OCI-LY1 (cell line): ENCODE results near the gene ANO2.
"Not testable (repeated sequence)": the region's sequence is repeated elsewhere in the genome, so short reads cannot be mapped to it uniquely, and the experiment has no call there.

Experiments used
- H2AFZ ChIP-seq: fragments of 200-600 bp; sonication (generic), shearing (Covaris generic); 2 replicates; pipeline ENCODE4 v1.6.0; 2014; ENCODE audit warnings: antibody characterized with exemption, mild to moderate bottlenecking, low read length
- H3F3A ChIP-seq: fragments of 200-600 bp; sonication (generic), shearing (Covaris generic); 2 replicates; pipeline ENCODE4 v1.6.0; 2014; ENCODE audit warnings: mild to moderate bottlenecking, antibody characterized with exemption, low read length, moderate library complexity; ENCODE audit not compliant: insufficient read depth
- H3K27ac ChIP-seq: fragments of 200-600 bp; sonication (generic); 2 replicates; pipeline ENCODE4 v1.5.1; 2014; ENCODE audit warnings: low read length, mixed run types, mild to moderate bottlenecking, low read depth; ENCODE audit not compliant: poor library complexity, severe bottlenecking
- H3K27me3 ChIP-seq: fragments of 200-600 bp; sonication (generic); 2 replicates; pipeline ENCODE4 v1.6.0; 2014; ENCODE audit warnings: antibody characterized with exemption, mild to moderate bottlenecking, low read length, moderate library complexity; ENCODE audit not compliant: insufficient read depth
- H3K36me3 ChIP-seq: fragments of 200-600 bp; sonication (generic); 2 replicates; pipeline ENCODE4 v1.6.1; 2014; ENCODE audit warnings: mild to moderate bottlenecking, antibody characterized with exemption, low read length, moderate library complexity, mixed read lengths; ENCODE audit not compliant: insufficient read depth
- H3K4me1 ChIP-seq: fragments of 200-600 bp; sonication (generic); 2 replicates; pipeline ENCODE4 v1.5.1; 2014; ENCODE audit warnings: mild to moderate bottlenecking, low read length, moderate library complexity; ENCODE audit not compliant: insufficient read depth, severe bottlenecking
- H3K4me2 ChIP-seq: fragments of 200-600 bp; sonication (generic), shearing (Covaris generic); 2 replicates; pipeline ENCODE4 v1.6.1; 2014; ENCODE audit warnings: low read length
- H3K4me3 ChIP-seq: fragments of 200-600 bp; sonication (generic); 2 replicates; pipeline ENCODE4 v1.5.1; 2014; ENCODE audit warnings: low read length, low read depth, mild to moderate bottlenecking, mixed read lengths; ENCODE audit not compliant: poor library complexity, severe bottlenecking
- H3K79me2 ChIP-seq: fragments of 200-600 bp; shearing (Covaris generic); 2 replicates; pipeline ENCODE4 v1.6.1; 2016; ENCODE audit warnings: mixed run types, low read length, mixed read lengths; ENCODE audit not compliant: insufficient read depth
- H3K9ac ChIP-seq: fragments of 200-600 bp; sonication (generic), shearing (Covaris generic); 2 replicates; pipeline ENCODE4 v1.6.1; 2014; ENCODE audit warnings: mild to moderate bottlenecking, low read length, mixed read lengths
- H3K9me2 ChIP-seq: fragments of 200-600 bp; sonication (generic), shearing (Covaris generic); 2 replicates; pipeline ENCODE4 v1.6.1; 2014; ENCODE audit warnings: low read depth, mild to moderate bottlenecking, low read length, mixed read lengths
- H3K9me3 ChIP-seq: fragments of 200-600 bp; shearing (Covaris generic); 2 replicates; pipeline ENCODE4 v1.6.1; 2014; ENCODE audit warnings: low read length, mixed read lengths
- H4K20me1 ChIP-seq: fragments of 200-600 bp; sonication (generic), shearing (Covaris generic); 2 replicates; pipeline ENCODE4 v1.6.0; 2016; ENCODE audit warnings: mild to moderate bottlenecking, low read length; ENCODE audit not compliant: insufficient read depth
- CTCF ChIP-seq: fragments of 200-600 bp; sonication (generic), shearing (Covaris generic); IDR thresholded peaks from 2 replicates; pipeline ENCODE4 v1.5.1; 2017; ENCODE audit warnings: mild to moderate bottlenecking, antibody characterized with exemption, low read length, moderate library complexity, mixed read lengths
- EZH2 ChIP-seq: fragments of 200-600 bp; sonication (generic), shearing (Covaris generic); IDR thresholded peaks from 2 replicates; pipeline ENCODE4 v1.8.0; 2017; ENCODE audit warnings: borderline replicate concordance, mixed run types, mild to moderate bottlenecking, antibody characterized with exemption, low read length, moderate library complexity, mixed read lengths

The ANO2 gene

GRCh38 chr12:5830111-5830510, 114.9 kb downstream of the ANO2 start:
- H3K4me3 ChIP-seq: no peak overlapping the region
- H3K27me3 ChIP-seq: no peaks in the 10 kb centered on the region
- H3K27ac ChIP-seq: no peak overlapping the region
- no peaks in the 10 kb centered on the region for H3F3A ChIP-seq
- H3K9ac ChIP-seq: no peak overlapping the region
- no peak overlapping the region for H3K4me2 ChIP-seq
- H3K9me3 ChIP-seq: no peaks in the 10 kb centered on the region
- H3K4me1 ChIP-seq: no peaks in the 10 kb centered on the region
- no peaks in the 10 kb centered on the region for H3K79me2 ChIP-seq
- H2AFZ ChIP-seq: no peak overlapping the region
- TF ChIP-seq EZH2 (no peak), CTCF (no peak)
- no peaks in the 10 kb centered on the region for H4K20me1 ChIP-seq
- no peaks in the 10 kb centered on the region for H3K36me3 ChIP-seq
- no peaks in the 10 kb centered on the region for H3K9me2 ChIP-seq

- Histone ChIP-seq H3K36me3 (no peaks in the 10 kb centered on the region), H3K27ac (no peak overlapping the region), H3K9me3 (no peaks in the 10 kb centered on the region), H3K9me2 (no peaks in the 10 kb centered on the region), H3F3A (no peaks in the 10 kb centered on the region), H3K4me1 (no peaks in the 10 kb centered on the region), H3K79me2 (no peaks in the 10 kb centered on the region), H4K20me1 (no peaks in the 10 kb centered on the region), H3K27me3 (no peaks in the 10 kb centered on the region), H3K4me2 (no peak overlapping the region), H3K9ac (no peak overlapping the region), H3K4me3 (no peak overlapping the region), H2AFZ (no peak overlapping the region)
- TF ChIP-seq CTCF (no peak), EZH2 (no peak)
These were observed 117.5 kb downstream of the ANO2 start for GRCh38 chr12:5827591-5827990.

GRCh38 chr12:5825761-5826160, 119.3 kb downstream of the ANO2 start:
- not testable (repeated sequence) for H3K9me2 ChIP-seq, H3K36me3 ChIP-seq, H4K20me1 ChIP-seq, H3K9ac ChIP-seq, H3K79me2 ChIP-seq, H3F3A ChIP-seq, H3K4me1 ChIP-seq, H3K4me3 ChIP-seq, H3K9me3 ChIP-seq, H3K4me2 ChIP-seq, H3K27me3 ChIP-seq, H2AFZ ChIP-seq, H3K27ac ChIP-seq

- not testable (repeated sequence) for H3K36me3 ChIP-seq, H2AFZ ChIP-seq, H3K9me2 ChIP-seq, H3K9me3 ChIP-seq, H3K79me2 ChIP-seq, H3K4me3 ChIP-seq, H3K4me2 ChIP-seq, H4K20me1 ChIP-seq, H3K4me1 ChIP-seq, H3K9ac ChIP-seq, H3K27me3 ChIP-seq, H3K27ac ChIP-seq, H3F3A ChIP-seq
These were observed 126.2 kb downstream of the ANO2 start for GRCh38 chr12:5818877-5819276.
